GM18909 (cell line): Measurements from ENCODE around the gene ZFP69B.
A peak's percentile ranks its signal among the peaks of the same experiment; 100 is the strongest.
"Not testable (repeated sequence)": the region's sequence is repeated elsewhere in the genome, so short reads cannot be mapped to it uniquely, and the experiment has no call there.

Experiments used
- ATAC-seq: cut with Tn5 transposase; IDR thresholded peaks from one replicate; pipeline ENCODE4 v1.9.1; 2021; ENCODE audit warnings: mild to moderate bottlenecking; ENCODE audit not compliant: unreplicated experiment, poor library complexity

The ZFP69B gene

GRCh38 chr1:40432644-40433390, 17.5 kb upstream of the ZFP69B start:
- no peak for ATAC-seq

GRCh38 chr1:40435471-40435870, 14.8 kb upstream of the ZFP69B start:
- no peak for ATAC-seq

GRCh38 chr1:40435876-40436275, 14.4 kb upstream of the ZFP69B start:
- no peak for ATAC-seq

GRCh38 chr1:40438391-40439015, 11.8 kb upstream of the ZFP69B start:
- ATAC-seq = no peak

GRCh38 chr1:40439247-40439646, 11.0 kb upstream of the ZFP69B start:
- no peak for ATAC-seq

- ATAC-seq = peak; percentile 45
Observed at GRCh38 chr1:40450495-40451237, 390 bp downstream of the ZFP69B start.

GRCh38 chr1:40451238-40451585, 936 bp downstream of the ZFP69B start:
- ATAC-seq = peak; percentile 10

GRCh38 chr1:40454873-40455272, 4.6 kb downstream of the ZFP69B start:
- ATAC-seq = no peak

- no peak for ATAC-seq
Observed at GRCh38 chr1:40462956-40463590, 12.8 kb downstream of the ZFP69B start.

GRCh38 chr1:40469327-40469726, 19.1 kb downstream of the ZFP69B start:
- ATAC-seq = no peak

- ATAC-seq = no peak
Observed at GRCh38 chr1:40475268-40475667, 25.0 kb downstream of the ZFP69B start.

GRCh38 chr1:40476924-40477677, 26.8 kb downstream of the ZFP69B start, which contains the start of gene ZFP69:
Gene ZFP69, plus strand, starts transcription at chr1:40477290. Its CDS starts 2,072 bp downstream, at chr1:40479362.
- ATAC-seq = peak; percentile 87

GRCh38 chr1:40477678-40478053, 27.4 kb downstream of the ZFP69B start:
- peak; percentile 29 for ATAC-seq

- no peak for ATAC-seq
Observed at GRCh38 chr1:40478276-40478675, 28.0 kb downstream of the ZFP69B start.

- no peak for ATAC-seq
Observed at GRCh38 chr1:40479156-40479555, 28.9 kb downstream of the ZFP69B start.

- ATAC-seq = no peak
Observed at GRCh38 chr1:40495315-40495903, 45.1 kb downstream of the ZFP69B start.

GRCh38 chr1:40502651-40503050, 52.4 kb downstream of the ZFP69B start:
- ATAC-seq = not testable (repeated sequence)

GRCh38 chr1:40507973-40508372, 57.7 kb downstream of the ZFP69B start:
- ATAC-seq = no peak

- peak; percentile 74 for ATAC-seq
Observed at GRCh38 chr1:40508375-40509341, 58.4 kb downstream of the ZFP69B start, which contains the start of gene EXO5. Gene EXO5, plus strand, starts transcription at chr1:40508767. Its CDS starts 5,778 bp downstream, at chr1:40514545.
